Muscle of arm (tissue), 12 donors: ENCODE data around the gene GPR158. TPM values are rescaled to one million over a fixed set of nuclear protein-coding genes. Genes with fewer than 3 reads are reported as not detected.

Experiments
- DNase-seq: peaks from one replicate; pipeline ENCODE4 v3.0.0-alpha.2; 2013
- polyA plus RNA-seq, 12 donors: library from polyadenylated mRNA; unstranded; fragments of 120-200 nt; gene quantifications; one replicate each; pipeline ENCODE4 v1.2.1, GENCODE V29; 2013; ENCODE audit not compliant: insufficient read length in 12 of 12

The GPR158 gene
- polyA plus RNA-seq, 12 donors, result 0.03 to 0.17 (median 0.08) TPM; not detected in 2

- DNase-seq, result no peak
These were observed 323.8 kb downstream of the GPR158 start for GRCh38 chr10:25498645-25499044.

- DNase-seq, result no peak
These were observed 327.1 kb downstream of the GPR158 start for GRCh38 chr10:25501912-25502311.

- no peak for DNase-seq
These were observed 327.7 kb downstream of the GPR158 start for GRCh38 chr10:25502453-25502852.

GRCh38 chr10:25504306-25504705 lies 329.5 kb downstream of the GPR158 start:
- DNase-seq, result no peak

- DNase-seq, result no peak
These were observed 330.0 kb downstream of the GPR158 start for GRCh38 chr10:25504838-25505237.

GRCh38 chr10:25505466-25505865 lies 330.7 kb downstream of the GPR158 start:
- no peak for DNase-seq

GRCh38 chr10:25506821-25507335 lies 332.1 kb downstream of the GPR158 start:
- DNase-seq, result no peak

- no peak for DNase-seq
These were observed 333.5 kb downstream of the GPR158 start for GRCh38 chr10:25508112-25508815.

GRCh38 chr10:25509151-25509550 lies 334.4 kb downstream of the GPR158 start:
- DNase-seq, result no peak

GRCh38 chr10:25522294-25522693 lies 347.5 kb downstream of the GPR158 start:
- no peak for DNase-seq

- DNase-seq, result no peak
These were observed 348.3 kb downstream of the GPR158 start for GRCh38 chr10:25522946-25523608.

- DNase-seq, result no peak
These were observed 355.5 kb downstream of the GPR158 start for GRCh38 chr10:25530306-25530705.

- no peak for DNase-seq
These were observed 356.8 kb downstream of the GPR158 start for GRCh38 chr10:25531457-25532061.

GRCh38 chr10:25532213-25532612 lies 357.4 kb downstream of the GPR158 start:
- no peak for DNase-seq

- DNase-seq, result no peak
These were observed 361.2 kb downstream of the GPR158 start for GRCh38 chr10:25536027-25536426.

GRCh38 chr10:25547382-25547781 lies 372.6 kb downstream of the GPR158 start:
- no peak for DNase-seq

- DNase-seq, result no peak
These were observed 377.6 kb downstream of the GPR158 start for GRCh38 chr10:25552283-25552919.

- no peak for DNase-seq
These were observed 381.1 kb downstream of the GPR158 start for GRCh38 chr10:25555865-25556264.

GRCh38 chr10:25556457-25556856 lies 381.7 kb downstream of the GPR158 start:
- peak; percentile 15 for DNase-seq

GRCh38 chr10:25557136-25557535 lies 382.3 kb downstream of the GPR158 start:
- DNase-seq, result no peak

GRCh38 chr10:25561758-25562157 lies 387.0 kb downstream of the GPR158 start:
- DNase-seq, result no peak

GRCh38 chr10:25562547-25562946 lies 387.7 kb downstream of the GPR158 start:
- no peak for DNase-seq
